Tibial nerve (tissue), 4 donors: ENCODE data around the gene HS3ST1. TPM values are rescaled to one million over a fixed set of nuclear protein-coding genes. Genes with fewer than 3 reads are reported as not detected.

Experiments
- DNase-seq, 2 donors: peaks; one replicate each; pipeline ENCODE4 v3.0.0-alpha.2; 2019; ENCODE audit warnings: low spot score in 2 of 2
- H3K27ac ChIP-seq, 4 donors: fragments of 200-600 bp; sonication (generic) in 3 of 4; one replicate each; pipeline ENCODE4 v1.5.1; 2017 to 2019; ENCODE audit warnings: mild to moderate bottlenecking in 1 of 4
- H3K27me3 ChIP-seq, 2 donors: fragments of 200-600 bp; sonication (generic) in 1 of 2; one replicate each; pipeline versions ENCODE4 v1.5.1 to v1.6.0; 2017 to 2019
- H3K36me3 ChIP-seq, 3 donors: fragments of 200-600 bp; sonication (generic); one replicate each; pipeline ENCODE4 v1.5.1; 2018 to 2019
- H3K4me1 ChIP-seq, 4 donors: fragments of 200-600 bp; sonication (generic) in 3 of 4; one replicate each; pipeline ENCODE4 v1.5.1; 2017 to 2019
- H3K4me3 ChIP-seq, 4 donors: fragments of 200-600 bp; sonication (generic) in 3 of 4; one replicate each; pipeline ENCODE4 v1.5.1; 2017 to 2019; ENCODE audit warnings: mild to moderate bottlenecking in 1 of 4, moderate library complexity in 1 of 4
- H3K9me3 ChIP-seq, 4 donors: fragments of 200-600 bp; sonication (generic) in 3 of 4; one replicate each; pipeline ENCODE4 v1.5.1; 2017 to 2019
- EP300 ChIP-seq, 2 donors: sonication (generic); formaldehyde crosslinking; IDR thresholded peaks; one replicate each; pipeline ENCODE4 v1.6.1; 2017; ENCODE audit warnings: antibody characterized with exemption in 2 of 2, mild to moderate bottlenecking in 1 of 2
- POLR2A ChIP-seq, 2 donors: fragments of 450-650 bp; IDR thresholded peaks; one replicate each; pipeline ENCODE4 v1.6.1; 2017; ENCODE audit warnings: antibody characterized with exemption in 2 of 2, mild to moderate bottlenecking in 2 of 2, moderate library complexity in 2 of 2
- WGBS, 2 donors: methylation state at CpG; one replicate each; pipeline ENCODE4 v1.1.5; 2018; 5-methylcytosine and 5-hydroxymethylcytosine counted together
- total RNA-seq, 4 donors: library from RNA; depleted of rRNA; stranded (reverse); fragments of >200 nt; gene quantifications; one replicate each; pipeline ENCODE4 v1.1.0, GENCODE V29; 2016
- TF ChIP-seq, protein P1 (sequence below), 5 experiments: fragments of 200-600 bp in 3 of 5; fragments of 450-650 bp in 2 of 5; sonication (generic) in 3 of 5; IDR thresholded peaks; one replicate each; pipeline ENCODE4 v1.5.1; 2016 to 2019; ENCODE audit warnings: antibody characterized with exemption in 5 of 5, mild to moderate bottlenecking in 3 of 5, moderate library complexity in 2 of 5

The HS3ST1 gene
- total RNA-seq, 4 donors from 2014 or later = 0.21 to 6.0 (median 2.1) TPM

DNA sequence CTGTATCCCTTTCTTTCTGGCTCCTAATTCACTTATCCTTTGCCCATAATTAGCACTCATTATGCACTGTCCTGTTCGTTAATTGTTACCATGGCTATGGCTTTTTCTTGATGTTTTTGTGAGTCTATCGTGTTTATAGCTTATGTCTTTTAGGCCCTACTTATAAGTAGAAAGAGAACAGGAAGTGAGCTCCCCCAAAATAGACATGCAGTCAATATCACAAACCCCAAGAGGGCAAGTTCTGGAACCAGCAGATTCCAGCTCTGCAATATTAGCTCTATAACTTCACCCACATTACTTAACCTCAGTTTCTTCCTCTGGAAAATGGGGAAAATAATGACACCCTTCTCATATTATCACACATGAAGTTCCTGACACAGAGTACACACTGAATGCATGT, 7.4 kb upstream of the HS3ST1 start:
- H3K27ac ChIP-seq = no peak overlapping the region
- no peak for DNase-seq
- no peak overlapping the region for H3K4me3 ChIP-seq
- TF ChIP-seq, protein P1, sequence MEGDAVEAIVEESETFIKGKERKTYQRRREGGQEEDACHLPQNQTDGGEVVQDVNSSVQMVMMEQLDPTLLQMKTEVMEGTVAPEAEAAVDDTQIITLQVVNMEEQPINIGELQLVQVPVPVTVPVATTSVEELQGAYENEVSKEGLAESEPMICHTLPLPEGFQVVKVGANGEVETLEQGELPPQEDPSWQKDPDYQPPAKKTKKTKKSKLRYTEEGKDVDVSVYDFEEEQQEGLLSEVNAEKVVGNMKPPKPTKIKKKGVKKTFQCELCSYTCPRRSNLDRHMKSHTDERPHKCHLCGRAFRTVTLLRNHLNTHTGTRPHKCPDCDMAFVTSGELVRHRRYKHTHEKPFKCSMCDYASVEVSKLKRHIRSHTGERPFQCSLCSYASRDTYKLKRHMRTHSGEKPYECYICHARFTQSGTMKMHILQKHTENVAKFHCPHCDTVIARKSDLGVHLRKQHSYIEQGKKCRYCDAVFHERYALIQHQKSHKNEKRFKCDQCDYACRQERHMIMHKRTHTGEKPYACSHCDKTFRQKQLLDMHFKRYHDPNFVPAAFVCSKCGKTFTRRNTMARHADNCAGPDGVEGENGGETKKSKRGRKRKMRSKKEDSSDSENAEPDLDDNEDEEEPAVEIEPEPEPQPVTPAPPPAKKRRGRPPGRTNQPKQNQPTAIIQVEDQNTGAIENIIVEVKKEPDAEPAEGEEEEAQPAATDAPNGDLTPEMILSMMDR (IDR thresholded peaks at IDR 0.05) = no peak
- TF ChIP-seq POLR2A (IDR thresholded peaks at IDR 0.05) (no peak), EP300 (IDR thresholded peaks at IDR 0.05) (no peak)
- H3K27me3 ChIP-seq = no peaks in the 10 kb centered on the region
- no peaks in the 10 kb centered on the region for H3K4me1 ChIP-seq
- H3K36me3 ChIP-seq = no peaks in the 10 kb centered on the region
- WGBS, 2 donors = 70 to 74% methylated on average over 2 of the region's 2 CpGs
- H3K9me3 ChIP-seq = peaks cover 0 to 2% (median 0%) of the 10 kb centered on the region in 4 donors

DNA sequence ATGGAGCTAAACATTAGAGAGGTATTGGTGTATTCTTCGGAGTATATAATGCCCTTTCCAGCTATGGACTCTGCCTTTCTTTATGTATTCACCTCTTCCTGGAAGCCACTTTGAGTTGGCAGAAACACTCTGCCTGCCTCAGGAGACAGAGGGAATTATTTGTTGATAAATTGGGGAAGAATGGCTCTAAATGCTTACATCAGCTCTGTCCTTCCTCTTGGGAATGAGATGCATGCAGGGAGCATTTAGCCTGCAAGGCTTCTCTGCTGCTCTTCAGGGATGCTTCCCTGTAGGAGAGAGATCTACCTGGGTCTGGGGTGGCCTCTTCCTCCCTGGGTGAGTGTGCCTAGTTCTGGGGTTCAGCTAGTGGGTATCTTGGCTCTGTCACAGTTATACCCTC, 6.9 kb upstream of the HS3ST1 start:
- Histone ChIP-seq H3K9me3 (peaks cover 0 to 2% (median 0%) of the 10 kb centered on the region in 4 donors), H3K4me1 (no peaks in the 10 kb centered on the region), H3K27ac (no peak overlapping the region), H3K4me3 (no peak overlapping the region), H3K27me3 (no peaks in the 10 kb centered on the region), H3K36me3 (no peaks in the 10 kb centered on the region)
- no peak for DNase-seq
- 88 to 94% methylated on average over 1 of the region's 1 CpG for WGBS, 2 donors
- TF ChIP-seq EP300 (IDR thresholded peaks at IDR 0.05) (no peak), POLR2A (IDR thresholded peaks at IDR 0.05) (no peak)
- TF ChIP-seq, protein P1 (IDR thresholded peaks at IDR 0.05) = no peak

DNA sequence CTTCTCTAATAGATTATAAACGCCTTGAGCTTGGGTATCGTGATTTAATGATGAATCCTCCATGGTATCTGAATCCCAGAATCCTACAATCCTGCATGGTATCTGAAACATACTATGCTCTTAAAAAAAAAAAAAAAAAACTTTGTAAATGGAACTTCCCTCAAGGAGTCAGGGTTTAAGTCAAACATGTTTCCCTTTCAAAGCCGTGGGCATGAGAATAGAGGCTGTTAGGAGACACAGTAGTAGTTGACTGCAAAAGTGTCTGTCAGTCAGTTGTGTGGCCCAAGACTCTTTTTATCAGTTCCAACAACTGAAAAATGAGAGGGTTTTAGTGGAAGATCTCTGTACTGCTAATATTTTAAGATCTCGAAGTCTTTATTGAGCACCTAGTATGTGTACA, 2.4 kb upstream of the HS3ST1 start:
- Histone ChIP-seq H3K36me3 (no peaks in the 10 kb centered on the region), H3K27ac (no peak overlapping the region), H3K4me3 (no peak overlapping the region), H3K27me3 (no peaks in the 10 kb centered on the region), H3K9me3 (peaks cover 0 to 2% (median 0%) of the 10 kb centered on the region in 4 donors), H3K4me1 (peaks cover 0 to 31% (median 9%) of the 10 kb centered on the region in 4 donors)
- no peak for DNase-seq
- WGBS, 2 donors = 85 to 87% methylated on average over 4 of the region's 4 CpGs
- TF ChIP-seq POLR2A (IDR thresholded peaks at IDR 0.05) (no peak), EP300 (IDR thresholded peaks at IDR 0.05) (no peak)
- TF ChIP-seq, protein P1 (IDR thresholded peaks at IDR 0.05) = no peak

DNA sequence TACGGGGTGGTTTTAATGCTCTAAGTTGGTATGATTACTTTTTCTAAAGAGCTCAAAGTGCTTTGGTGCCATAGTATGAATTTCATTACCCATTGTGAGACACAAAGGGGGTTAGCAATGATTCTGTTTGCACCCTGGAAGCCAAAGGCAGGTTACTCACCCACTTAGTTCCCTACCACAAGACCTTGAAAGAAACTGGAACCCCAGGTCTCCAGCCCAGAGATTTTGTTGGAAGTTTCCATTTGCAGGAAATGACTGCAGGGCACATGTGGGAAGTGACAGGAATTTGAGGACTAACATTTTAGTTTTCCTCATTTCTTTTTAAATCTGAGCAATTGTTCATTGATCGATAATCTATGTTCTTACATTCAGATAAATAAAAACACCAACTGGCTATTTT, 1.8 kb upstream of the HS3ST1 start:
- TF ChIP-seq EP300 (IDR thresholded peaks at IDR 0.05) (no peak), POLR2A (IDR thresholded peaks at IDR 0.05) (no peak)
- TF ChIP-seq, protein P1 (IDR thresholded peaks at IDR 0.05) = no peak
- WGBS, 2 donors = 83 to 92% methylated on average over 2 of the region's 2 CpGs
- H3K4me3 ChIP-seq = no peak overlapping the region
- H3K27me3 ChIP-seq = no peaks in the 10 kb centered on the region
- H3K36me3 ChIP-seq = no peaks in the 10 kb centered on the region
- peaks cover 0 to 31% (median 9%) of the 10 kb centered on the region in 4 donors for H3K4me1 ChIP-seq
- H3K27ac ChIP-seq = peak overlapping the region in 1 of 4 donors; percentile 3
- H3K9me3 ChIP-seq = peaks cover 0 to 2% (median 0%) of the 10 kb centered on the region in 4 donors
- no peak for DNase-seq

DNA sequence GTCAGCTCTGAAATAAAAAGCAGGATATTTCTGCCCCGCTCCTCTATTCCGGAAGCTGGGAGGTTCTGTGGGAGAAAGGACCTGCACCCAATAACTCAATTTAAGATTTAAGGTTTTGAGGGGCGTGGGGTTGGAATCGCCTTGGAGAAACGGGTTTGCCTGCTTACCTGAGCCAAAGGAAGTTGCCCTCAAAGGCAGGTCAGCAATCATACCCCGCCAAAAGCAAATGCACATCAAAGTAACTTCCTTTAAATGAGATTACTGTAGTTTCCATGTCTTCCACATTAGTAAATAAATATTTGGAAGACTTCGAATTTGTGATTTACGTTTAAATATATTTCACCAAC, 978 bp upstream of the HS3ST1 start:
- H3K27ac ChIP-seq = peak overlapping the region in 2 of 4 donors; percentile 7 to 77
- no peak for TF ChIP-seq EP300 (IDR thresholded peaks at IDR 0.05)
- TF ChIP-seq, protein P1 (IDR thresholded peaks at IDR 0.05) = no peak
- TF ChIP-seq POLR2A (IDR thresholded peaks at IDR 0.05) = no peak
- DNase-seq = no peak
- no peaks in the 10 kb centered on the region for H3K27me3 ChIP-seq
- no peaks in the 10 kb centered on the region for H3K36me3 ChIP-seq
- 50 to 56% methylated on average over 8 of the region's 8 CpGs for WGBS, 2 donors
- peaks cover 0 to 31% (median 9%) of the 10 kb centered on the region in 4 donors for H3K4me1 ChIP-seq
- H3K4me3 ChIP-seq = peak overlapping the region; percentile 48 to 93 (median 66)
- peaks cover 0 to 2% (median 0%) of the 10 kb centered on the region in 4 donors for H3K9me3 ChIP-seq
